ENCODE data around the gene MUC5AC. TPM values are rescaled to one million over a fixed set of nuclear protein-coding genes. Genes with fewer than 3 reads are reported as not detected.
A peak's percentile ranks its signal among the peaks of the same experiment; 100 is the strongest.
"Not testable (repeated sequence)": the region's sequence is repeated elsewhere in the genome, so short reads cannot be mapped to it uniquely, and the experiment has no call there.

MUC5AC gene
- total RNA-seq, 2 experiments from 2014 or later = not detected

DNA sequence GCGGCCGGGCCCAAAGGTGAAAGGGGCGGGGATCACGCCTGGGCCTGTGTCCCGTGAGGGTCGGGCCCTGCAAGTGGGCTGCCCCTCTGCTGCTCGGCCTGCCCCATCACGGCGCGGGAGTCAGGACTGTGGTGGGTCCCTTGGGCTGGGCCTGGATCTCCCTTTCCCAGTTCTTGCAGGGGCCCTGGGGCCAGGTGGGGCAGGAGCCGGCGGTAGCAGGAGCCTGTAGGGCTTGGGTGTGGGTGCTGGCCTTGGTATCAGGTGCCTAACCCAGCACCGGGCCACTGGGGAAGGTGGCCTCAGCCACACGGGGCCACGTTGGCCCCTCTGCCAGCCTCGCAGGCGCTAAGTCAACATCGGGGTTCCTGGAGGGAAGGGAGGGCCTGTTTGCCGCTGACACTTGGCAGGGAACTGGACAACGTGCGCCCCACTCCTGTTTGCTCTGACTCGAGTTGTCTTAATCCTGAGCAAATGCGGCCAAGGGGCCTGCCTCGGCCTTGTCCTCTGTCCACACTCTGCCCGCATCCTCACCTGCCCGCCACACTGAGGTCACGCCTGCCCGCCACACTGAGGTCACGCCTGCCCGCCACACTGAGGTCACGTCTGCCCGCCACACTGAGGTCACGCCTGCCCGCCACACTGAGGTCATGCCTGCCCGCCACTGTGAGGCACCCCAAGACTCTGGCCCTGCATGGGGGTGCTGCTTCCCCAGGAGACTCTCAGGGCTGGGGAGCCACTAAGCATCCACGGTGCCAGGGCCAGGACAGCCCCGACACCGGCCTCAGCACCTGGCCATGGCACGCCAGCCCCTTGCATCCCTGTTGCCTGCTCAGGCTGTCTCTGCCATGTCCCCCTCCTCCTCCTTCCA, 50.9 kb downstream of the MUC5AC start:
- Mint-ChIP-seq H3K27me3 (ENCODE audit: low read depth) (peaks cover 8% of the 10 kb centered on the region), H3K27ac (no peak overlapping the region), H3K9me3 (ENCODE audit: insufficient read depth) (peaks cover 8% of the 10 kb centered on the region), H3K36me3 (ENCODE audit: low read depth) (peaks cover 4% of the 10 kb centered on the region), H3K4me3 (no peak overlapping the region), H3K4me1 (ENCODE audit: low read depth) (no peaks in the 10 kb centered on the region)
- DNase-seq = no peak
- CTCF ChIA-PET = no interaction called here
- POLR2A ChIA-PET = no interaction called here
- no peak for ATAC-seq

DNA sequence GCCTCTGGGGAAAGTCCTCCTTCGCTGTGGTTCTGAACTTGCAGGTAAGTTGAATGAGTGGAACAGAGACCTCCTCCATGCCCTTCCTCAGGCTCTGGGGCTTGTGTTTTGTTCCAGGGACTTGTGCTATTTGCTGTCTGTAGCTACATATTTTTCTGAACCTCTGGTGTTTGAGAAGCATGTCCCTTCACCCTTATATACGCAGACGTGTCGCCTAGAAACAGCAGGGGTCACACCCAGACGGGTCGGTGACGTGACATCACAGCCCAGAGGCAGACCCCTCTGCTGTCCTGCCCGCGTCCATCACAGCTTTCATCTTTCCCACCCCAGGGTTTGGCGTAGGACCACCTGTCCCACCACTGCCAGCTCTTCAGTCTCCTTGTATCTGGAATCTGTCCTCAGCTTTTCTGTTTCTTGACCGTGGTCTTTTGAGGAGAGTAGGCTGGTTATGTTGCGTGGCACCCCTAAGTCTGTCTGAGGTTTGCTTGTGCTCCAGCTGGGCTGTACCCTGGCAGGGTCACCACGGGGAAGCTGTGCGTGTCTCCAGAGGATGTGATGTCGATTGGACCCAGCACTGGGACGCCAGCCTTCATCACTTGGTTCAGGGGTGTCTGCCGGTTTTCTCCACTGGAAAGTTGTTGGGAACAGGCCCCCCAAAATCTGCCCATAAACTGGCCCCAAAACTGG, 51.8 kb downstream of the MUC5AC start:
- no peak overlapping the region for H3K27ac Mint-ChIP-seq
- H3K4me1 Mint-ChIP-seq (ENCODE audit: low read depth) = no peaks in the 10 kb centered on the region
- ChIA-PET CTCF (no interaction called here), POLR2A (no interaction called here)
- H3K27me3 Mint-ChIP-seq (ENCODE audit: low read depth) = peaks cover 11% of the 10 kb centered on the region
- DNase-seq (no peak), ATAC-seq (no peak)
- H3K36me3 Mint-ChIP-seq (ENCODE audit: low read depth) = peaks cover 4% of the 10 kb centered on the region
- peaks cover 8% of the 10 kb centered on the region for H3K9me3 Mint-ChIP-seq (ENCODE audit: insufficient read depth)
- no peak overlapping the region for H3K4me3 Mint-ChIP-seq

DNA sequence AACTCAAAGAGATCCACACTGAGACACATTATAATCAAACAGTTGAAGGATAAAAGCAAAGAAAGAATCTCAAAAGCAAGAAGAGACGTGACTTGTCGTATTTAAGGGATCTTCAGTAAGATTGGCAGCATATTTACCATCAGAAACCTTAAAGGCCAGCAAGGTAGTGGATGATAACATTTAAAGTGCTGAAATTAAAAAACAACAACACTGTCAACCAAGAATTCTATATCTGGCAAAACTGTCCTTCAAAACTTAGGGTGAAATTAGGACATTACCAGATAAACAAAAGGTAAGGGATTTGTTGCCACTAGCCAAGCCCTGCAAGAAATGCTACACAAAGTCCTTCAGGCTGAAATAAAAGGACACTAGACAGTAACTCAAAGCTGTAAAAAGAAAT, 54.1 kb downstream of the MUC5AC start:
- ChIA-PET POLR2A (no interaction called here), CTCF (interaction anchor here (1.2 kb wide), 1 partner anchor 10 kb away, joined by 3 read pairs; no protein-coding TSS in a partner anchor)
- H3K4me3 Mint-ChIP-seq = no peak overlapping the region
- peaks cover 4% of the 10 kb centered on the region for H3K36me3 Mint-ChIP-seq (ENCODE audit: low read depth)
- peaks cover 8% of the 10 kb centered on the region for H3K9me3 Mint-ChIP-seq (ENCODE audit: insufficient read depth)
- no peaks in the 10 kb centered on the region for H3K4me1 Mint-ChIP-seq (ENCODE audit: low read depth)
- DNase-seq (no peak), ATAC-seq (no peak)
- no peak overlapping the region for H3K27ac Mint-ChIP-seq
- peaks cover 11% of the 10 kb centered on the region for H3K27me3 Mint-ChIP-seq (ENCODE audit: low read depth)

DNA sequence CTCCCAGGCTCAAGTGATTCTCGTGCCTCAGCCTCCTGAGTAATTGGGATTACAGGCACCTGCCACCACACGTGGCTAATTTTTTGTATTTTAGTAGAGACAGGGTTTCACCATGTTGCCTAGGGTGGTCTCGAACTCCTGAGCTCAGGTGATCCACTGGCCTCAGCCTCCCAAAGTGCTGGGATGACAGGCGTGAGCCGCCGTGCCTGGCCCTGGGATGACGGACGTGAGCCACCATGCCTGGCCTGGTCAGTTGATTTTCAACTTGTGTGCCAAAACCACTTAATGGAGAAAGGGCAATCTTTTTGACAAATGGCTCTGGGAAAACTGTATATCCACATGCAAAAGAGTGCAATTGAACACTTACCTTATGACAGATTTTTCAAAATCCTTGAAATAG, 58.1 kb downstream of the MUC5AC start:
- not testable (repeated sequence) for ATAC-seq

DNA sequence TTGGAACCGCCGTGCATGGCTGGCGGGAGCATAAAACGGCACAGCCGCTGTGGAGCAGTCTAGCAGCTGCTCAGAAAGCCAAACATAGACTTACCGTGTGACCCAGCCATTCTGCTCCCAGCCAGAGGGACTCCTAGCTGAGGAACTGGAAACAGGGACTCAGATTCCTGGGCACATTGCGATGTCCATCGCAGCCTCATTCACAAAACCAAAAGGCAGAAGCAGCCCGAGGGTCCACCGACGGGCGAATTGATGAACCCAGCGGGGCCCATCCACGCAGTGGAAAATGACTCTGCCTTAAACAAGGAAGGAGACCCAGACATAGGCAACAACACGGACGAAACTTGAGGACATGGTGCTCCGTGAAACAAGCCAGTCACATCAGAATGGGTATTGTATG, 59.4 kb downstream of the MUC5AC start:
- no peaks in the 10 kb centered on the region for H3K9me3 Mint-ChIP-seq (ENCODE audit: insufficient read depth)
- DNase-seq = no peak
- no peaks in the 10 kb centered on the region for H3K4me1 Mint-ChIP-seq (ENCODE audit: low read depth)
- no peak overlapping the region for H3K4me3 Mint-ChIP-seq
- no peaks in the 10 kb centered on the region for H3K36me3 Mint-ChIP-seq (ENCODE audit: low read depth)
- H3K27ac Mint-ChIP-seq = no peak overlapping the region
- ChIA-PET POLR2A (no interaction called here), CTCF (no interaction called here)
- no peak for ATAC-seq
- H3K27me3 Mint-ChIP-seq (ENCODE audit: low read depth) = peaks cover 5% of the 10 kb centered on the region

More for the DNA sequence above, 58.1 kb downstream of the MUC5AC start:
- peaks cover 11% of the 10 kb centered on the region for H3K27me3 Mint-ChIP-seq (ENCODE audit: low read depth)
- H3K4me3 Mint-ChIP-seq; POLR2A ChIA-PET; H3K27ac Mint-ChIP-seq; H3K4me1 Mint-ChIP-seq (ENCODE audit: low read depth); DNase-seq; CTCF ChIA-PET; H3K9me3 Mint-ChIP-seq (ENCODE audit: insufficient read depth); H3K36me3 Mint-ChIP-seq (ENCODE audit: low read depth): not testable (repeated sequence)

DNA sequence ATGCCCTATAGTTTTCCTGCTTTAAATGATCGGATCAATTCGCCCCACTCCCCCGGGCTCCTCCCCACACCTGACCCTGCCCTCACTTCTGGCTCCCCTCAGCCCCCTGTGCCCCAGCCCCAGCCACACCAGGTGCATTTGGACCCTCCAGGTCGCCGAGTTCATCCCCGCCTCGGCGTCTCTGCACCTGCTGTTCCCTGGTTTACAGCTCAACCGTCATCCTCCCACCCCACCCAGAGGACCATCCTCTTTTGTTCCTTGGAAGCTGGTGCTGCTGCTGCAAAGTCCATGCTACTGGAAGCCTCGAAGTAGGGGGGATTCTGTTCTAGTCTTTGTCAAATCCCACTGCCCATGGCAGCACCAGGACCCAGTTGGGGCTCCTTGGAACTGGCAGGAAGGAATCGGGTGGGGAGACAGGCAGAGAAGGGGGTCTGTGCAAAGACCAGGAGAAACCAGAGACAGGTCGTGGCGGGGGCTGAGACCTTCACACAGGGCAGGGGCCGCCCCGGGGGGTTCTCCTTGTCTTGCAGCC, 60.6 kb downstream of the MUC5AC start:
- DNase-seq (no peak), ATAC-seq (no peak)

DNA sequence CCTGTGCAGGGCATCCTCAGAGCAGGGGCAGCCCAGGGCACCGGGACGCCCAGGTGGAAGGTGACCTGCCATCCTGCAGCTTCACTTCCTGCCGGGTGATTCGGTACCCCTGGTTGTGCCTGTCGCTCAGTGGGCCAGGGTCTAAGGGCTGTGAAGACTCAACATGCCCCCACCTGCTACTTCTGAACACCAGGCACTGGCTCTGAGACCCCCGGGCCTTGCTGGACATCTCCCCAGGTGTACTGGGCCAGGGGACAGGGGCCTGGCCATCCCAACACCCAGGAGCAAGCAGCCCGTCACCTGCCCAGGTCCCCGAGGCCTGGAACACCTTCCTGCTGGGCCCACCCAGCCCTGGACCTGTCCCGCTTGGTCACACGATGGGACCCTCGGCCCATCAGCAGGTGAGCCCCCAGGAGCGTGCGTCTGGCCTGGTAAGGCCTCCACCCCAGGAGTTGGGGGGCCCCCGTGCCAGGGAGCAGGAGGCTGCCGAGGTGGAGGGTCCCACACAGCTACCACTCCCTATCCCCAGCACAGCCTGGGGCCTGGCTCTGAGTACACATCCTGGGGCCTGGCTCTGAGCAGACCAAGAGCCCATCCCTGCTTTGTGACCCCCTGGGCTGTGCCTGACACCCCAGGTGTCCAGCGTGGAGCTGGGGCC, 61.2 kb downstream of the MUC5AC start:
- Mint-ChIP-seq H3K27me3 (ENCODE audit: low read depth) (peaks cover 3% of the 10 kb centered on the region), H3K27ac (no peak overlapping the region), H3K36me3 (ENCODE audit: low read depth) (no peaks in the 10 kb centered on the region), H3K9me3 (ENCODE audit: insufficient read depth) (no peaks in the 10 kb centered on the region), H3K4me3 (no peak overlapping the region), H3K4me1 (ENCODE audit: low read depth) (no peaks in the 10 kb centered on the region)
- ChIA-PET POLR2A (no interaction called here), CTCF (no interaction called here)
- peak; percentile 19 for ATAC-seq
- DNase-seq = no peak

More for the DNA sequence above, 60.6 kb downstream of the MUC5AC start:
- H3K36me3 Mint-ChIP-seq (ENCODE audit: low read depth) = no peaks in the 10 kb centered on the region
- H3K27me3 Mint-ChIP-seq (ENCODE audit: low read depth) = peaks cover 3% of the 10 kb centered on the region
- no peaks in the 10 kb centered on the region for H3K9me3 Mint-ChIP-seq (ENCODE audit: insufficient read depth)
- H3K4me1 Mint-ChIP-seq (ENCODE audit: low read depth) = no peaks in the 10 kb centered on the region
- H3K4me3 Mint-ChIP-seq = no peak overlapping the region
- ChIA-PET CTCF (no interaction called here), POLR2A (no interaction called here)
- no peak overlapping the region for H3K27ac Mint-ChIP-seq

DNA sequence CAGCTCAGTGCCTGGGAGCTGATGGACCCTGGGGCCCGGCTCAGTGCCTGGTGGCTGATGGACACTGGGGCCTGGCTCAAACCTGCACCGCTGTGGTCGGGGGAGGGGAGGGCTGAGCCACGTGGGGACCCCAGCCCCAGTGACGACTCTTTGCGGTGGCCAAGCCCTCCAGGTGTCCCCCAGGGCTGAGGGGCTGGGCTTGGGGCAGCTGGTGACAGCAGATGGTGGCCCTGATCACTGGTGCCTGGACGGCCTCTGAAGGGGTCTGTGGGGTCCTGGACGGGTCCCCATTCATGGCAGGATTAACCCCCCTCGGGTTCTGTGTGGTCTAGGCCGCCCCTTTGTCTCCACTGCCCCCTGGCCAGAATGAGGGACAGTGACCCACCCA, 61.7 kb downstream of the MUC5AC start:
- Mint-ChIP-seq H3K9me3 (ENCODE audit: insufficient read depth) (no peaks in the 10 kb centered on the region), H3K4me3 (no peak overlapping the region), H3K27me3 (ENCODE audit: low read depth) (no peaks in the 10 kb centered on the region), H3K4me1 (ENCODE audit: low read depth) (no peaks in the 10 kb centered on the region), H3K36me3 (ENCODE audit: low read depth) (no peaks in the 10 kb centered on the region), H3K27ac (no peak overlapping the region)
- ChIA-PET CTCF (no interaction called here), POLR2A (no interaction called here)
- no peak for ATAC-seq
- DNase-seq = no peak

DNA sequence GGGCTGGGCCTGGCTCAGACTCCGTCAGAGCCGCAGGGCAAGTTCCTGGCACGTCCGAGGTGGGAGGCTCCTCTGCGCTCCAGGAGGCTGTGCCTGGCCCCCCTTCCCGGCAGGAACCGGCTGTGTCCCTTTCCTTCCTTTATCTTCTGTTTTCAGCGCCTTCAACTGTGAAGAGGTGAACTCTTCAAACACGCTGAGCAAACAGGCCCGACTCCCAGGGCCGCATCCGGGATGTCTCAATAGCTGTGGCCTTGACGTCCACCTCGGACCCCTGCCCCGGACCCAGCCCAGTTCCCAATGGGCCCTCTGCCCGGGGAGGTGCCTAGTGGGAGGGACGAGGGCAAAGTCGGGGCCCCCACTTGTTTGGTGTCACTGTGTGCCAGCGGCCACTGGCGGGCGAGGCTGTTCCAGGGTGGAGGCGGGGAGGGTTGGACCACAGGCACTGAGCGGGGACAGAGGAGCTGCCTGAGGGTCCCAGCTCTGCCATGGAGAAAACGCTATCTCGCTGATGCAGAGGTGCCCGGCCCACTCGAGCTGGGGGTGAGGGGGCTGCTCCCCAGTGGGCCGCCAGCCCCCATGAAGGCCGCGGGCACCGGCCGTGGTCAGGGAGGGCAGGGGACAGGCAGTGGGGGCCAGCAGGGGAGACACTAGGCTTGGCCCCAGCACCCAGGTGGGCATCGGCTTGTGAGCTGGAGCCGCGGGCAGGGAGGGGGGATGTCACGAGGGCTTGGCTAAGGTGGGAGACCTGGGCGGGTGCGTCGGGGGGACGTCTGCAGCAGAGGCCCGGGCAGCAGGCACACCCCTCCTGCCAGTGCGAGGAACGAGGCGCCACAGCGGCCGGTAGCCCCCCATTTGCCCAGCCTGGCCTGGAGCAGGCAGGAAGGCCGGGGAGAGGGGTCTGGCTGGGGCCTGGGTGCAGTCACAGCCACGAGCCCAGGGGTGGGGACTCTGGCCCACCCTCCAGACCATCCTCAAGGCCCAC, 62.4 kb downstream of the MUC5AC start:
- no peak for ATAC-seq
- no peak overlapping the region for H3K4me3 Mint-ChIP-seq
- H3K27ac Mint-ChIP-seq = no peak overlapping the region
- ChIA-PET CTCF (no interaction called here), POLR2A (no interaction called here)
- H3K9me3 Mint-ChIP-seq (ENCODE audit: insufficient read depth) = no peaks in the 10 kb centered on the region
- no peaks in the 10 kb centered on the region for H3K27me3 Mint-ChIP-seq (ENCODE audit: low read depth)
- no peak for DNase-seq
- H3K4me1 Mint-ChIP-seq (ENCODE audit: low read depth) = no peaks in the 10 kb centered on the region
- no peaks in the 10 kb centered on the region for H3K36me3 Mint-ChIP-seq (ENCODE audit: low read depth)

DNA sequence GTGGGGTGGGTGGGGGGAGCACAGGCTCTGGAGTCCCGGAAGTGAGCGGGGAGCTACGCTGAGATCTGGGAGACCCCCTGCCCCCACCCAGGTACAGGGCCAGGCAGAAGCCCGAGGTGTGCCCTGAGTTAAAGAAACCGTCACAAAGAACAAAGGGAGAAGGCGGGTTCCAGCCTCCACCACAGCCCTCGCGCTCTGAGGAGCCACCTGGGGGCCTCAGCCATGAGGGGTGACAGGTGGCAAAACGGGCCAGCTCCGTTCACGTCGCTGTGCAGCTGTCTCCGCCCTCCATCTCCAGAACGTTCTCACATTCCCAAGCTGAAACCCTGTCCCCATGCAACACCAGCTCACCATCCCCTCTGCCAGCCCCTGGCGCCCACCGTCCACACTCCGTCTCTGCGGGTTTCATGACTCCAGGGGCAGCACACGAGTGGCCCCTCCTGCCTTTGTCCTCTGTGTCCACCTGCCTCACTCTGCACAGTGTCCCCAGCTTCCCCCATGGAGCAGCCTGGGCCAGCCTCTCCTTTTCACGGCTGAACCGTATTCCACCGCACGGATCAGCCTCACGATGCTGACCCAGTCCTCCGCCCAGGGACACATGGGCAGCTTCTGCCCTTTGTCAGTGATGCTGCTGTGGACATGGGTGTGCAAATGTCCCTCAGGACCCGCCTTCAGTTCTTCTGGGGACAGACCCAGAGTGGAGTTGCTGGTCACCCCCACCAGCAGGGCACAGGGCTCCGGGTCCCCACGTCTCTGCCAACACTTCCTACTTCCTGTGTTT, 63.4 kb downstream of the MUC5AC start:
- Mint-ChIP-seq H3K4me1 (ENCODE audit: low read depth) (no peaks in the 10 kb centered on the region), H3K9me3 (ENCODE audit: insufficient read depth) (no peaks in the 10 kb centered on the region), H3K27ac (no peak overlapping the region), H3K36me3 (ENCODE audit: low read depth) (no peaks in the 10 kb centered on the region), H3K27me3 (ENCODE audit: low read depth) (no peaks in the 10 kb centered on the region), H3K4me3 (no peak overlapping the region)
- POLR2A ChIA-PET = no interaction called here
- ATAC-seq = no peak
- no peak for DNase-seq
- CTCF ChIA-PET = no interaction called here

DNA sequence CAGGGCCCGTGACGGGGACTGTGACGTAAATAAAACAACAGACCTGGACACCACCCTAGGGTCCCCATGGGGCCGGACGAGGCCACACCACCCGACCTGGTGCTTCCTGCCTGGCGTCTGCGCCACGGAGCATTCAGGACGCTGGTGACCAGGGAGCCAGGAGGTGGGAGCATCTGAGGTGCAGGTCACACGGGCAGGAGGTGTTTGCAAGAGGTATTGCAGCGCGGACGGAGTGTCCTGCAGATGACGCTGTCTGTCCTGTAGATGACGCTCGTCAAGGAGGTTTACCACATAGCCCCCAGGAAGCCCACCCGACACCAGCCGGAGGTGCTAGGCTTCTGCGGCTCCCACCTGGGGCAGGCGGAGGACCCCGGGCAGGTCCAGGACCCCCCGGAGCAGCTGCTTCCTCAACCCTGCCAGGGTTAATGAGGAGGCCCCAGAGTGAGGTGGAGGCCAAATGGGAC, 64.1 kb downstream of the MUC5AC start:
- DNase-seq (no peak), ATAC-seq (no peak)
- ChIA-PET CTCF (no interaction called here), POLR2A (no interaction called here)
- no peaks in the 10 kb centered on the region for H3K4me1 Mint-ChIP-seq (ENCODE audit: low read depth)
- H3K4me3 Mint-ChIP-seq = no peak overlapping the region
- no peak overlapping the region for H3K27ac Mint-ChIP-seq
- no peaks in the 10 kb centered on the region for H3K36me3 Mint-ChIP-seq (ENCODE audit: low read depth)
- no peaks in the 10 kb centered on the region for H3K9me3 Mint-ChIP-seq (ENCODE audit: insufficient read depth)
- no peaks in the 10 kb centered on the region for H3K27me3 Mint-ChIP-seq (ENCODE audit: low read depth)

Measured in activated CD8-positive, alpha-beta T cell treated with anti-CD3 and anti-CD28 coated beads, Interleukin-2, amount 10 ng/mL, durations not matched to agents 7 days and 5 days (primary cell).